SK-N-DZ (cell line): ENCODE results near the gene SLF2.
"Not testable (repeated sequence)": the region's sequence is repeated elsewhere in the genome, so short reads cannot be mapped to it uniquely, and the experiment has no call there.

Experiments
- DNase-seq: peaks from one replicate; pipeline ENCODE4 v3.0.0-alpha.2; 2015; ENCODE audit warnings: low spot score

SLF2 gene

GRCh38 chr10:100877461-100877850, 35.3 kb upstream of the SLF2 start:
- no peak for DNase-seq

GRCh38 chr10:100878291-100878910, 34.4 kb upstream of the SLF2 start:
- DNase-seq = peak; percentile 79

GRCh38 chr10:100879741-100880360, 32.9 kb upstream of the SLF2 start:
- DNase-seq = no peak

- DNase-seq = peak; percentile 56
Measured at GRCh38 chr10:100881556-100882213, 31.1 kb upstream of the SLF2 start.

- DNase-seq = peak; percentile 42
Measured at GRCh38 chr10:100882252-100882651, 30.5 kb upstream of the SLF2 start.

- DNase-seq = no peak
Measured at GRCh38 chr10:100882671-100883311, 30.0 kb upstream of the SLF2 start.

- DNase-seq = peak; percentile 82
Measured at GRCh38 chr10:100883312-100883821, 29.4 kb upstream of the SLF2 start.

GRCh38 chr10:100885611-100886010, 27.2 kb upstream of the SLF2 start:
- DNase-seq = not testable (repeated sequence)

GRCh38 chr10:100886091-100886490, 26.7 kb upstream of the SLF2 start:
- DNase-seq = no peak

- no peak for DNase-seq
Measured at GRCh38 chr10:100886521-100886920, 26.2 kb upstream of the SLF2 start.

GRCh38 chr10:100886963-100887362, 25.8 kb upstream of the SLF2 start:
- DNase-seq = no peak

GRCh38 chr10:100887761-100888296, 24.9 kb upstream of the SLF2 start:
- peak; percentile 36 for DNase-seq

- DNase-seq = no peak
Measured at GRCh38 chr10:100888957-100889356, 23.8 kb upstream of the SLF2 start.

- no peak for DNase-seq
Measured at GRCh38 chr10:100889546-100889945, 23.2 kb upstream of the SLF2 start.

- DNase-seq = no peak
Measured at GRCh38 chr10:100890141-100890672, 22.6 kb upstream of the SLF2 start.

GRCh38 chr10:100890673-100891317, 22.0 kb upstream of the SLF2 start:
- DNase-seq = no peak

- no peak for DNase-seq
Measured at GRCh38 chr10:100894033-100894432, 18.7 kb upstream of the SLF2 start.

- DNase-seq = no peak
Measured at GRCh38 chr10:100894589-100895294, 18.0 kb upstream of the SLF2 start.

GRCh38 chr10:100895346-100895745, 17.4 kb upstream of the SLF2 start:
- no peak for DNase-seq

GRCh38 chr10:100895896-100896295, 16.9 kb upstream of the SLF2 start:
- no peak for DNase-seq
